LNCAP (cell line): ENCODE measurements around the gene KATNBL1.

Source experiments
- CTCF ChIP-seq: fragments of 450-650 bp; IDR thresholded peaks from 2 replicates; pipeline ENCODE4 v1.5.1; 2017; ENCODE audit warnings: mild to moderate bottlenecking

Gene KATNBL1

DNA sequence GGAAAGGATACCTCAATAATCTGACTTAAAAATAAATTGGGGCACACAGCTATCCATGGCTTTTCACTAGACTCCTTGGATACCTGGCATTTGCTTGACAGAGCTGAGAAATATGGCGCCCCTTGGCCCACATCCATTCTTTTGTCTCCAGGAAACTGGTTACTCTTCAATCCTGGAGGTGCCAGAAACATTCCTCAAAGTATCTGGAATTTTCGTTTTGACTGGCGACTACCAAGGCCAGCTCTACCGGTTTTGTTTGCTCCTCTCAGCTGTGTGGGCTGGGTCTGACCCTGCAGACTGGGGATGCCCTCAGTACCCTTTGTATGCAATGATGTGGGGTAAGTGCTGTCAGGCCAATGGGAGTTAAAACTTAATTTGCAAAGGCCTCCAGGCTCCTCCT lies 27.0 kb downstream of the KATNBL1 start:
- TF ChIP-seq CTCF: no peak

DNA sequence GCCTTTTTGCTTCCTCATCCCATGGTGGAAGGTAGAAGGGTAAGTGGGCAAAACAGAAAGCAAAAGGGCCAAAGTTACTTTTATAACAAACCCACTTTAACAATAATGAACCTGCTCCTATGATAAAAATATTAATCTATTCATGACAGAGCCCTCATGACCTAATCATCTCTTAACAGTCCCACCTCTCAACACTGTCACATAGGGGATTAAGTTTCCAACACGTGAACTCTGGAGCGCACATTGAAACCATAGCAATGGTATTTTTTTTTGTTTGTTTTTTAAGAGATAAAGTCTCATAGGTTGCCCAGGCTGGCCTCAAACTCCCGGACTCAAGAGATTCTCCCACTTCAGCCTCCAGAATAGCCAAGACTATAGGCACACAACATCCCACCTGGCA lies 30.7 kb downstream of the KATNBL1 start:
- TF ChIP-seq CTCF: no peak

DNA sequence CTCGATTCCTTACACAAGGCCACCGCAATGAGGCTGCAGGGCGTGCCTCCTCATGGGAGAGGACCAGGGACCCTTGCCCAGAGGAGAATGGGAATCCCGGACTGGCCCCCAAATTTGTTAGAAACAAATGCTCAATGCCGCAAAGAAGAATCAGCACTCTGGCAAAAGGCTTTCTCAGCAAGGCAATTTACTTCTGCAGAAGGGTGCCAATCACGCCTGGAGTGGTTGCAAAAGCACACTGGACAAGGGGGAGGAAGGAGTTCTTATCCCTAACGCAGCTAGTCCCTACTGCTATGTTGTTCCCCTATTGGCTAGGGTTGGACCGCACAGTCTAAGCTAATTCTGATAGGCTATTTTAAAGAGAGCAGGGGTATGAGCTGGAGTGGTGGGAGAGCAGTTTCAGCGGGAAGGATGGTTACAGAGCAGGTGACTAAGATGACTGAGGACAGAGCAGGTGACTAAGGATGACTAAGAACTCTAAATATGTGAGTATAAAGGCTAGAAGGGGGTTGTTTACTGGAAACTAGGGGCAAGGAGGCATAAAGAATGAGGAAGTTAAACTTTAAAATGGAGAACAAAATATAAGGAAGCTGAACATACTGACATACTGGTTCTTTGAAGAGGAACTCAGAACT lies 48.5 kb downstream of the KATNBL1 start:
- no peak for TF ChIP-seq CTCF

GRCh38 chr15:34160735-34161134 lies 49.2 kb downstream of the KATNBL1 start:
- no peak for TF ChIP-seq CTCF

DNA sequence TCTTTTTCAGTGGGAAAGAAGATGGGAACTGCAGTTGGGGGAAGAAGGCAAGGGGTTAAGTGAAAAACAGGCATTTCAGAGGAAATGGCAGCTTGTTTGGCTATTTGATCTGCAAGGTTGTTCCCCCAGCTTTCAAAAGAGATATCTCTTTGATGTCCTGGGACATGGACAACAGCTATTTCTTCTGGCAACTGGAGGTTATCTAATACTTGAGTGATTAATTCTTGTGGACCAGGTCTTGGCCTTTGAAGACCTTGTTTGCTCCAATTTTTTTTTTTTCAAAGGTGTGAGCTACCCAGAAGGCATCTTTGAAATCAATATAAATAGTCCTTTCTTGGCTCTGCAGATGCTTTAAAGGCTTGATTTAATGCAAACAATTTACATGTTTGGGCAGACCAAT lies 51.5 kb downstream of the KATNBL1 start:
- no peak for TF ChIP-seq CTCF

DNA sequence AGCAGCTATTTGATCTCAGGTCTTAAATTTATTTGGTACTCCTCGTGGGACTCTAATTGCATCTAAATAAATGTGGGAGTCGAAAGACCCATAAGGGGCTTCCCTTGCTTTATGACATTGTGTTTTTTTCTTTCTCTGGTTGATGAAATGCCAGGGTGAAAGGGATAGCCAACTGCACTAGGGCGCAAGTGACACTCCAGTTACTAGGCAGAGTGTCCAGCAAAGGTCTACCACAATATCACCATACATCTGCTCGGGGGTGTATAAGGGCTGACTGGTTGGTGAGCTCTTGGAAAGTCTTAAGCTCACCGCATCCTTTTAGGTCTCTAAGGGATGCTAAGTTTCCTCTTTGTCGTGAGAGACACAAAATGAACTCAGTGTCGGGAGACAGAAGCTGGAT lies 54.0 kb downstream of the KATNBL1 start:
- no peak for TF ChIP-seq CTCF

- TF ChIP-seq CTCF: no peak
Observed at GRCh38 chr15:34154725-34155204, 55.1 kb downstream of the KATNBL1 start.
